Muscle of back (tissue), 11 donors: ENCODE results near the gene MLANA. TPM values are rescaled to one million over a fixed set of nuclear protein-coding genes. Genes with fewer than 3 reads are reported as not detected.

ENCODE experiments used
- DNase-seq, 3 donors: peaks; one replicate each; pipeline versions ENCODE4 v3.0.0 to v3.0.0-alpha.2; 2013
- polyA plus RNA-seq, 10 donors: library from polyadenylated mRNA; unstranded; fragments of 120-200 nt; gene quantifications; one replicate each; pipeline ENCODE4 v1.2.1, GENCODE V29; 2013; ENCODE audit not compliant: insufficient read length in 10 of 10

MLANA gene
- polyA plus RNA-seq, 10 donors: 0.23 to 11.0 (median 0.89) TPM

DNA sequence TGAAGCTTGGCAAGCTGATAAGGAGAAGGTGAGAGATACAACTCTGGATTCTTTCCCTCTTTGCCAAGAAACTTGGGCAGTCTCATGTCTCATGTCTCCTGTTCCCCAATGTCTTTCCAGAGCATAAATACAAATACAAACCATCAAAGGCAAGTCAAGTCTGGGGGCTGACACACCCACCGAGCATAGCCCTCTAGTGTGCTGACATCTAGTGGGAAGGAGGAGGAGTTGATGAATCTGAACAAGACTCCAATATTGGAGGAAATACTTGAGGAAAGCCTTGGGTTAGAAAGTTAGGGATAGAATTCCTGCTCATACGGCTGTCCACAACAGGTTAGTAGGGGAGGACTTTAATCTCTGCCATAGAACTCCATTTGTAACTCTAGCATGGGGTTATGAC is 8.6 kb downstream of the MLANA start:
- DNase-seq: no peak

DNA sequence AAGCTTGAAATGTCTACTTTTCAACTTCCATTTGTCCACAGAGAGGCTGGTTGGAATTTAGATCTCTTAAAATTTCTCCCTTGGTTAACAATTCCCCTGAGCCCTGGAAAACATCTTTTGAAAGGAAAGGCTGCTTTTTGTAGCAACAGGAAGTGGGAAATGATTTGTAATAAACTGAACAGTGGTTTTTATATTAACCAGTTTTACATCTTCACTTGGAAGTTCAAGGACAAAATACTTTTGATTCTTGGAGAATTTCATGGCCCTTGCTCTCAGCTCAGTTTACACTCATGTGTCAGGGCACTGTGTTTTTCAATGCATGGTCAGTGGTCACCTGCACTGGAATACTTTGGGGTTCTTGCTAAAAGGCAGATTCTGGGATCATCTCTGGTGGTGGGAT is 9.9 kb downstream of the MLANA start:
- DNase-seq: no peak

DNA sequence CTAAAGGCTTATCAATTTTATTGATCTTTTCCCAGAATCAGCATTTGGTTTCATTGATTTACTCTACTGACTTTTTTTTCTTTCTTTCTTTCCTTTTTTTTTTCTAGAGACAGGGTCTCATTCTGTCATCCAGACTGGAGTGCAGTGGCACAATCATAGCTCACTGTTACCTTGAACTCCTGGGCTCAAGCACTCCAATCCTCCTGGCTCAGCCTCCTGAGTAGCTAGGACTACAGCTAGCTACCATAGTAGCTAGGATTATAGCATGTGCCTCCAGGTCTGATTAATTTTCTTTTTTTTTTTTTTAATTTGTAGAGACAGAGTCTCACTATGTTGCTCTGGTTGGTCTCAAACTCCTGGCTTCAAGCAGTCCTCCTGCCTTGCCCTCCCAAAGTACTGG is 11.7 kb downstream of the MLANA start:
- no peak for DNase-seq

DNA sequence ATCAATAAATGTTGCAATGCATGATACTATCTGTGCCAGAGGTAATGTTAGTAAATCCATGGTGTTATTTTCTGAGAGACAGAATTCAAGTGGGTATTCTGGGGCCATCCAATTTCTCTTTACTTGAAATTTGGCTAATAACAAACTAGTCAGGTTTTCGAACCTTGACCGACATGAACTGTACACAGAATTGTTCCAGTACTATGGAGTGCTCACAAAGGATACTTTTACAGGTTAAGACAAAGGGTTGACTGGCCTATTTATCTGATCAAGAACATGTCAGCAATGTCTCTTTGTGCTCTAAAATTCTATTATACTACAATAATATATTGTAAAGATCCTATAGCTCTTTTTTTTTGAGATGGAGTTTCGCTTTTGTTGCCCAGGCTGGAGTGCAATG is 18.2 kb downstream of the MLANA start:
- DNase-seq: no peak

DNA sequence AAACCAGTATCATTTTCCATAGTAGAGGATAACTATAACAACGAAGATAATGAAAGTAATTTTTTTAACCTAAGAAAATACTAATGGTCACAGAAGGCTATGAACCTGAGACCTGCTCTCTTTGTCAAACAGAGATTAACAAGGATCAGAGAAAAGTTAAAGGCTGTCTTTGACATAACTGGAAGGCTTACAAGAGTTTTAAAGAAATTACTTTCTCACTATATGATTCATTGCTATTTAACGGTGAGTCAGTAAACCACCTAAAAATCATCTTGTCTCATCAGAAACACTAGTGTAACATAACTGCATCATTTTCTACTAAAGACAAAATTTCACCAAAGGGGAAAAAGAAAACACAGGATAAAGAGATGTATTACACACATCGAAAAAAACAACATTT is 19.3 kb downstream of the MLANA start:
- DNase-seq: no peak

DNA sequence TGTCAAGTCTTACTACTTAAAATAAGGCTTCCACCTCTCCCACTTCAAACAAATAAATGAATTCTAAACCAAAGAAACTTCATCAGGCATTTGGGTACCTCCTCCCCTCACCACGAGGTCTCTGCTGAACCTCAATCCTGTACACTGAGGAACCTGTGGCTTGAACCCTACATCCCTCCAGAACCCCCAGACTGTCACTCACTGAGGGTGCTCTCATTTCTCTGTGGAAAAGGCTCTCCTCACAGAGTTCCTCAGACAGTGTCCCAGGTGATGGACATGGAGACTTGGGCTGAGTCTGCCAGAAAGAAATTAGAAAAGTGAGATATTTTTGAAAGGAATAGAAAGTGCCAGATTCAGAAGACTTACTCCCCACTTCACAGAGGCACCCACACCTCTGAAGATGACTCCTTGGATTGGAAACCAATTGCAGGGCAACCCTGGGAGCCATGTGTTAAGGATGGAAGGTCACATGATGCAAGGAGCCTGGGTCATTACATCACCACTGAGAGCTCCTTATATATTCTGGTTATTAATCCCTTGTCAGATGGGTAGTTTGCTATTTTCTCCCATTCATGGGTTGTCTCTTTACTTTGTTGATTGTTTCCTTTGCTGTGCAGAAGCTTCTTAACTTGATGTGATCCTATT is 19.8 kb downstream of the MLANA start:
- DNase-seq: no peak

DNA sequence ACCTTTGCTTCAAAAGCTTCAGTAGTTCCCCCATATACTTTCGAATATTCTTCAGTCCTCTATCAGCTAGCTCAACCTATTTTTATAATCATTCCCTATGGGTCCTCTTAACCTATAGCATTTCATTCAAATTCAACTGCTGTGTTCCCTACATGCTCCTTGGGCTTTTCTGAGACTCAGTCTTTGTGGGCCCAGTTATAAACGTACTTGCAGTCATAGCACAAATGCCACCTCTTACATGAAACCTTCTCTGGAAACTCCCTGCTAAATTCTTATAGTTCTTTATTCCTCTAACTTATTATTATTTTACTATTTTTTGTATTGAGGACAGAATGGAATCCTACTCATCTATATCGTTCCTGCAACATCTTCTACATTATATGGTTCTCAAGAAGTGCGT is 24.7 kb downstream of the MLANA start:
- DNase-seq: no peak

DNA sequence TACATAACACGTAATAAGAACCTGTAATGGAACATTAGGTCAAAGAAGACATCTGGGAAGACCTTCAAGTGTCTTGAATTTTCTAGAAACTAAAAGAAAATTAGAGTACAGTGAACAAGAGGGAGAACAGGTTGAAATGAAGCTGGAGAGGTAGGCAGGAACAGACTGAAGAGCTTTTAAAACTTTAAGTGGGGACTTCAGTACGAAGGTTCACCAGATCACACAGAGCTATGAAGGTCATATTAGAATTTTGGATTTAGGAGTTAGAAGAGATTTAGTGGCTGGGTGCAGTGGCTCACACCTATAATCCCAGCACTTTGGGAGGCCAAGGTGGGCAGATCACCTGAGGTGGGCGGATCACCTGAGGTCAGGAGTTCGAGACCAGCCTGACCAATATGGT is 26.6 kb downstream of the MLANA start:
- no peak for DNase-seq

DNA sequence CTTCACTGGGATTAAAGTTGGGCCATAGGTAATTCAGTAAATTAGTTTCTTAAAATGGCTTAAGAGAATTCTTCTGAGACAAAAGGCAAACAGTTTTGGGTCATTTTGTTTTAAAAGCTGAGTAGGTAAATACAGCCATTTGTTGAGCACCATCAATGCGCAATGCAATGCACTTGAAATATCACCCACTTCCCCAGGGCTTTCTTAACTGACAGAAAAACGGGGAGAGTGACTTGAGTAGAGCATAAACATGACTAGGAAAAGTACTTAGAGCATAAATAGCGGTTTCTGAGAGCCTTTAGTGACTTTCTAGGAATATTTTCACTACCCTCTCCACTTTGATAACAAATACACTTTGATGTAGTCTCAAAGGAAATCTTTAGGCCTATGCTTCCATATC is 27.2 kb downstream of the MLANA start:
- DNase-seq: no peak

DNA sequence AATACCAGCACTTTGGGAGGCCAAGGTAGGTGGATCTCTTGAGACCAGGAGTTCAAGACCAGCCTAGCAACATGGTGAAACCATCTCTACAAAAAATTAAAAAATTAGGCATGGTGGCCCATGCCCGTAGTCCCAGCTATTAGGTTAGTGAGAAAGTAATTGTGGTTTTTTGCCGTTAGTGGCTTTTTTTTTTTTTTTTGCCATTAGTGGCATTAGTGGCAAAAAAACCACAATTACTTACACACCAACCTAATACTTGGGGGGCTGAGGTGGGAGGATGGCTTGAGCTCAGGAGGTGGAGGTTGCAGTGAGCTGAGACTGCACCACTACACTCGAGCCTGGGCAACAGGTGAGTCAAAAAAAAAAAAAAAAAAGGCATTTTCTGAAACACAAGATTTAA is 27.8 kb downstream of the MLANA start:
- DNase-seq: no peak

DNA sequence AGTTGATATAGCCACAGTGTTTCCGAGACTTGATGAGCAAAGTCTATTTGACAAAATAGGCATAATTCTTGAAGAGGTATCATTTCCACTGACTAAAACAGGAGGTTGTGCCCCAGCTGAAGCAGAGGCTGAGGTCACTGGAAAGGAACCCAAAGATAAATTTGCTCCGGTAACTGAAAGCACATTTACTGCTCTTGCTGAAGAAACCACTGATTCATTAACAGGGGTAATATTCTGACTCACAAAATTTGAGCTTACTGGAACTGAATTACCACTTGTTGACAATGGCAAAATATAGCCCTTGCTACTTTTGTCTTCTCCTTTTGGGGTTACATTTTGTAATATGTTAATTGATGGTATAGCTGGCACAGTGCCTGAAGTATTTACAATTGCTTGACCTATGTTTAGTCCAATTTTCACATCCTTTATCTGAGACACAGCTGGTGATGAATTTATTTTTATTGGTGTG is 30.2 kb downstream of the MLANA start:
- DNase-seq: no peak

DNA sequence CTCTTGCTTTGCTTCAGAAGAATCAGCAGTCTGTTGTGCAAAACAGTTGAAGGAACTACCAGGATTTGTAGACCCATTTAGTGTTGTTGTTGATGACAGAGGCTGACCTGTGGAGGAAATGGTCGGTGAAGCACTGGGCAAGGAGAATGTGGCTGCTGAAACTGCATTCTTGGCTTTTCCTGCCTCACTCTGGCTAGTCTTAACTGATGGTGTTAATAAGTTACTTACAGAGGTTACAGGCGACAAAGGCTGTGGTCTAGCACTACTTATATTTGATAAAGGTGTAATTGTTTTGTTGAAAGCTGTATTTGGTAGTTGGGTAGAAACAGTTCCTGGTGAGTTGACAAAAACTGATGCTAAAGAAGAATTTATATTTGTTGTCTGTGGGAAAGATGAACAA is 31.5 kb downstream of the MLANA start:
- DNase-seq: no peak

DNA sequence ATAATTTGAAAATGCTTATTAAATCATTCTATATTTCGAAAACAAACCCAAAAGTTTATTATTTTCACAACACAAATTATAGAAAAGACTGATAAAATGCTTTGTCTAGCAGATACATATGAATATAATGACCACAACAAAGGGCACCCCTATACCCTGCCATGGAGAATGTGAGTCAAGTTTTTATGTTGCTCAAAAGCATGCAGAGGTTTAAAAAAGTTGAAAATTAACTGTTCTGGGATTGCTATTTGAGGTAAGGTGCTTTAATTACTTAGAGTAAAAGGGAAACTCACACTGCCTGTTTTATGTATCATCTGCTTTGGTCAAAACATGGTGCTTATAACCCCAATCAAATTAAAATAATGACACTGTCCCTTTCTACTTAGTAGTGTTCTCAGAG is 41.0 kb downstream of the MLANA start:
- DNase-seq: no peak

DNA sequence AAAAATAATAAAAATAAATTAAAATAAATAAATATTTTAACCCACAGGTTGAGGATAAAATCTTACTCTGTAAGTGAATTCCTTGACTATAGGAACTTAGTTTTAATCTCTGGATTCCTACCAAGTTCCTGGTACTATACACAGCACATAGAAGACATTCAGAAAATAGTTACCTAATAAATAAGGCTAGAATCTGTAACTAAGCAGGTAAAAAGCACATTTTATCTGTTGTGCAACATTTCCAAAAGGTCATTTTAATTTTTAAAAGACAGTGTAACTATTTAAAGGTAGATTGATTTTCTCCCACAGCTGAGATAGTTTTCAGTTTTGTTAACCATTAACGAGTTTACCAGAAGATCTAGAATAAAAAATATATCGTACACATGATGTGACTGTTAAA is 47.8 kb downstream of the MLANA start:
- no peak for DNase-seq

DNA sequence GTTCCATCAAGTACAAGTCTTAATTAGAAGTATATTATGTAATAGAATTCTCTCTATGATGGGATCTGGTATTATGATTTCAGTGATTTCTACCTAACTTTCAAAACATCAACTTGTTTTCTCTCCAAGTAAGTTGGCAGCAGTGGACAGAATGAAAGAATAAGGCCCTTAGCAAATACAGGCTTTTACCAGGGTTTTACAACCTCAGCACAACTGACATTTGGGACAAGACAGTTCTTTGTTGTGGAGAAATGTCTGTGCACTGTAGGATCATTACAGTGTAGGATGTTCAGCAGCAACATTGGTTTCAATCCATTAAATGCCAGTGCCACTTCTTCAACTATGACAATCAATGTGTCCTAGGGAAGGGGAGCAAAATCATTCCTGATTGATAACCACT is 48.8 kb downstream of the MLANA start:
- DNase-seq: no peak

DNA sequence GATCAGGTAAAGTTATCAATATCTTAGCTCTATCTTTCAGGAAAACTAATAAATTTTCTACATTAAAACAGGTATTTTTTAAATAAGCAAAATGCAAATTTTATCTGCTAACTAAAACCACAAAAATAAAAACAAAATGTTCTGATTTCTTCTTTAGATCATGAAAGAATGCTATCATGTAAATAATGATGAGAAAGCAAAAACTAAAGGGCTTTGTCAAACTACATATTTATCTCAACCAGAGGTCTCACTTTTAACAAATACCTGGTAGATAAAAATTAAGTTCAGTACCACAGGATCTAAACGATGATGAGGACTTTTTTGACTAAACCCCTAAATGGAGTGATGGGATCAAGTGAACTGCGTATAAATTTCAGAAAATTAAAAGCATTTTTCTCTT is 50.5 kb downstream of the MLANA start:
- DNase-seq: no peak

DNA sequence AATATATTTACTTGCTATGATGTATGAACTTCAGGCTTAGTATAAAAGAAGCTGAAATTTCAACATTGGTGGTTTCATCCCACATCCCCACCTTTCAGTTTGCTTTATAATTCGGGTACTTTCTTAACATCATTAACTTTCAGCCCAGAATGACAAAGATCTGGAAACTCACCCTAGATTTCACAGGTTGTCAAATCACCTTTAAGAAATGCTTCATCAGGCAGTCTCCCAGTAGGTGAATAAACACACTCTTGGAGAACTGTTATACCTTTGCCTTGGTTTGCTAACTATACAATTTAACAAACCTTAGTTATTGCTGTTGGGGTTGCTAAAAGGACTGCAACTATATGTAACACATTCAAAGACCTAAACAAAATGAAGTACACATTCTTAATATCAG is 54.4 kb downstream of the MLANA start:
- no peak for DNase-seq

DNA sequence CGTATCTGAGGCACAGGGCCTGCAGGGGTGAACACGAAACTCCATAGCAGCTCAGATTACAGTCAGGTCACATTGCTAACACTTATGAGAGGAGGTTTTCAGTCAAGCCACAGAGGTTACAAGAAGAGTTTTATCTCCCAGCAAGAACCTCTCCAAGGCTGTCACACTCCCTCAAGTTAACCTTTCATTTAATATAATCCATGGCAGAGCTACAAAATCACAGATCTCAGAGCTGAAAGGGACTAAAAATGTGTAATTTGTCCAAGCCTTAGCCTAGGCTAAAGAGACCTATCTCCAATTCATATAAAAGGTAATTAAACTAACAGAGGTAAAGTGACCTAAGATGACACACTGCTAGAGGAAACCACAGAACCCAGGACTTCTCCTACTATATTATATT is 57.2 kb downstream of the MLANA start:
- DNase-seq: no peak

DNA sequence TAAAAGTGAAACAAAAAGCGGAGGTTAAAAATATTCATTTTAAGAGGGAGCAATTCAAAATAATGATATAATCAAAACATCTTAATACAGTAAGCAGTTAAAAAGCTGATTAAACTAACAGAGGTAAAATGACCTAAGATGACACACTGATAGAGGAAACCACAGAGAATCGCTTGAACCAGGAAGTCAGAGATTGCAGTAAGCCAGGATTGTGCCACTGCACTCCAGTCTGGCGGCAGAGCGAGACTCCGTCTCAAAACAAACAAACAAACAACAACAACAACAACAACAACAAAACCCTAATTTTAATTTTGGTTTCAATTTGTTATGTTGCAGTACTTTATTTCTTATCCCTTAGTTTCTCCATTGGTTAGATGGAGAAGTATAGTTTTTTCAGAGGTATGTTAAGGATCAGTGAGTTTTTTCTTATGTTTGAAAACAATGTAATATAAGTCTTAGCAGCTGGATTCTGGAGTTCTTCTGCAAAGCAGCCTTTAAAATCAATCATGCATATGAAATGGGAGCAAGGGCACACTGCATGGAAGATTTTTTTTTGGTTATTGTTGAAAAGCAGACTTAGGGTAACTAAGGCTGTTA is 58.5 kb downstream of the MLANA start:
- DNase-seq: peak in 1 of 3 donors; percentile 34

DNA sequence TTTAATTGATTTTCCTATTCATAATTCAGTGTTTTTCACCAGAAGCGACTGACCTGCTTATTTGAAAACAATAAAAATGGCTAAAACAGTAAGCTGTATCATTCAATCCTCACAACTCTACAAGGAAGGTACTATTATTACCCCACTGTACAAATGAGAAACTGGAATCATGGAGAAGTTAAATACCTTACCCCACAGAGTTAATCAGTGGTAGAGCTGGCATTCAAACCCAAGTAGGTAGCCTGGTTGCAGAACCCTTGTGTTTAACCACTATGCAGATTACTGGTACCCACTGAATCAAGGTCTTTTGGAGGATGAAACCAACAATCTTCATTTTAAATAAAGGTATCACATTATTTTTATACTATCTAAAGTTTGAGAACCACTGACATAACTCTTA is 59.6 kb downstream of the MLANA start:
- no peak for DNase-seq

DNA sequence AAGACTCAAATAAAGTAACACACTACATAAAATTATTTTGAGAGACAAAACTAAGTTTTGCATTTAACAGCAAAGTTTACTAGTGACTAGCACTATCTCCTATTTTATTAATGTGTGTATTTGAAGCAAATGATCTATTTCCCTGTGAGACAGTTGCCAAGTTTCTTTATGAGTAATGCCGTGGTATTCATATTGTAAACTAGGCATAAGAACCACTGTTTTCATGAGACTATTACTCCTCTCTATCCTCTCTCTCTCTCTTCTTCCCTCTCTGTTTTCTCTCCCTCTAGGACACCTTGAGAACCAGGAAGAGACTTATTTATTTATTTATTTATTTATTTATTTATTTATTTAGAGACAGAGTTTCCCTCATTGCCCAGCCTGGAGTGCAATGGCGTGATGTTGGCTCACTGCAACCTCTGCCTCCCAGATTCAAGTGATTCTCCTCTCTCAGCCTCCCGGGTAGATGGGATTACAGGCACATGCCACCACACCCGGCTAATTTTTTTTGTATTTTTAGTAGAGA is 61.1 kb downstream of the MLANA start:
- no peak for DNase-seq

DNA sequence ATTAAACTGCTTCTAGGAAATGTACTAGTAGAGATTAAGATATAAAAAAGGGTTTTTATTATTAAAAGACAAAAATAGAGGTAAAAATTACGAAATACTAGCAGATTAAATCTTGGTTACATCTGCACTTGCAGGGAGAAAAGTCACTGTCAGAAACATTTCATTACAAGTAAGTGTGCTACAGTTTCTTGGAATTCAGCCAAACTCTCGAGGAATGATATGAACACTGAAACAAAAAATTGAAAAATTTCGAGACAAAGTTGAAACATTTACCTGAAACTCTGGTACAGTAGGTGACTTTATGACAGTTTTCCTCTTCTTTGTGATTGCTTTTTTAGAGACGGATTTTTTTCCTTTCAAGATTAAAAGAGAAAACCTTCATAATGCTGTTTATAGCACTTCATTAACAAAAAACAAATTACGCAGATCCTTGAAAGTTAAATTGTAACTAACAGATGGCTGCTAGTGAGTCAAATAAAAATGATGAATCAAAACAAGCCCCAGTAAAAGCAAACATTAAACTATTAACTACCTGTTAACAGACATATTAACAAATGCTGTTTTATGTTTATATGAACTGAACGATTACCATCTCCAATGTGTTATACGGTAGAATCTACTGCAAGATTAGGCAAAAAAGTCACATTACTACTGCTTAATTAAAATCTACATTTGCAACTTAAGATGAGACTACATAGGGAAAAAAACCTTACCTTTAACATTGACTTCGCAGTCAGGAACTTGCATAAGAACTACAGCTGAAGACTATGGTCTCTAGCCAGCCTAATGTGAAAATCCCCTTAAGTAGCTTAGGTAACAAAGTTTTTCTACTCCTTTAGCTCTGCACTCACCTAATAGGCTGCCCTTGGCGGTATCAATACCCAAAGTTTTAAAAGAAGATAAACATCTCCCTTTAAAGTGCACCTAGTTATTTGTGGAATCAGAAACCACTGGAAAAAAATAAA is 63.3 kb downstream of the MLANA start:
- DNase-seq: no peak

DNA sequence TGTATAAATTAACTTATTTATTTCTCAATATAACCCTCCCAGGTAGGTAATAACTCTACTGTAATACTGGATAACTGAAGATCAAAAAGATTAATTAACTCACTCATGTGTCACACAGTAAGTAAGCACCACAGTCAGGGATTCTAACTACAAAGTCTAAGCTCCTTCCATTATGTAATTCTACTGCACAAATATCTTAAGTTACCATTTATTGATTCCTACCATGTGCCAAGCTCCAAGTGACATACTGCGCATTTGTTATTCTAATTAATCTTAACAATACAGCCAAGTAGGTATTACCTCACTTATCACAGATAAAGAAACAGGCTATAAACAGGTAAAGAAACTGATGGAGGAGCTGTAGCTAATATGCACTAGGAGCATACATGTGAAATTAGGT is 66.5 kb downstream of the MLANA start:
- DNase-seq: no peak
